GM21576 (cell line): ENCODE data around the gene FOXC2.

Experiments used
- ATAC-seq: cut with Tn5 transposase; IDR thresholded peaks from one replicate; pipeline ENCODE4 v1.9.1; 2021; ENCODE audit warnings: mild to moderate bottlenecking, moderate library complexity; ENCODE audit not compliant: unreplicated experiment

Gene FOXC2

GRCh38 chr16:86532526-86532815 is 34.2 kb upstream of the FOXC2 start:
- no peak for ATAC-seq

GRCh38 chr16:86533076-86533475 is 33.6 kb upstream of the FOXC2 start:
- no peak for ATAC-seq

- no peak for ATAC-seq
These were observed 32.8 kb upstream of the FOXC2 start for GRCh38 chr16:86533767-86534351.

- no peak for ATAC-seq
These were observed 31.6 kb upstream of the FOXC2 start for GRCh38 chr16:86534779-86535615.

- ATAC-seq = no peak
These were observed 30.0 kb upstream of the FOXC2 start for GRCh38 chr16:86536621-86537020.

GRCh38 chr16:86537486-86537885 is 29.1 kb upstream of the FOXC2 start:
- ATAC-seq = no peak

GRCh38 chr16:86538196-86538780 is 28.3 kb upstream of the FOXC2 start:
- no peak for ATAC-seq

GRCh38 chr16:86540894-86541293 is 25.7 kb upstream of the FOXC2 start:
- ATAC-seq = no peak

- ATAC-seq = no peak
These were observed 25.1 kb upstream of the FOXC2 start for GRCh38 chr16:86541560-86541959.

- ATAC-seq = no peak
These were observed 23.6 kb upstream of the FOXC2 start for GRCh38 chr16:86542756-86543750.

- no peak for ATAC-seq
These were observed 21.1 kb upstream of the FOXC2 start for GRCh38 chr16:86545481-86545880.

GRCh38 chr16:86545954-86546637 is 20.5 kb upstream of the FOXC2 start:
- ATAC-seq = no peak

GRCh38 chr16:86546638-86547013 is 20.0 kb upstream of the FOXC2 start:
- no peak for ATAC-seq

- no peak for ATAC-seq
These were observed 19.3 kb upstream of the FOXC2 start for GRCh38 chr16:86547286-86547685.

- no peak for ATAC-seq
These were observed 17.3 kb upstream of the FOXC2 start for GRCh38 chr16:86549076-86549892.

GRCh38 chr16:86549893-86550190 is 16.8 kb upstream of the FOXC2 start:
- ATAC-seq = no peak

- ATAC-seq = no peak
These were observed 16.3 kb upstream of the FOXC2 start for GRCh38 chr16:86550281-86550680.

- ATAC-seq = no peak
These were observed 13.3 kb upstream of the FOXC2 start for GRCh38 chr16:86553356-86553755.

GRCh38 chr16:86554599-86554916 is 12.1 kb upstream of the FOXC2 start:
- no peak for ATAC-seq
